GM12878 (cell line): ENCODE data around the gene TRMT1. TPM values are rescaled to one million over a fixed set of nuclear protein-coding genes. Genes with fewer than 3 reads are reported as not detected.
"Not testable (repeated sequence)": the region's sequence is repeated elsewhere in the genome, so short reads cannot be mapped to it uniquely, and the experiment has no call there.

Experiments
- ATAC-seq: fragments of 200-7000 bp; cut with Tn5 transposase; 3 replicates; pipeline ENCODE4 v1.9.1; 2020; ENCODE audit warnings: mild to moderate bottlenecking, moderate library complexity
- BruUV-seq: library from RNA; stranded (reverse); fragments of 400-500 nt; replicated peaks from 2 replicates; lab custom pipeline; 2021; lab: Mats Ljungman, UMichigan
- CTCF ChIA-PET: fragments of 300-600 bp; sonication (Branson Sonifier 250); formaldehyde crosslinking; extraction: SDS; loops from one replicate; lab custom pipeline; 2021; ENCODE audit warnings: inconsistent platforms; lab: Yijun Ruan, JAX
- POLR2A ChIA-PET: fragments of 350-600 bp; formaldehyde crosslinking; extraction: SDS; loops from one replicate; lab custom pipeline; 2021; ENCODE audit warnings: inconsistent platforms; lab: Charles Lee
- RAD21 ChIA-PET: fragments of 300-600 bp; sonication (Branson Sonifier 250); formaldehyde crosslinking; loops from one replicate; lab custom pipeline; 2023; ENCODE audit warnings: antibody characterized with exemption; ENCODE audit not compliant: unreplicated experiment; lab: Charles Lee
- SMC1A ChIA-PET: fragments of 300-600 bp; sonication (Branson Sonifier 250); formaldehyde crosslinking; loops from one replicate; lab custom pipeline; 2023; ENCODE audit not compliant: unreplicated experiment, uncharacterized antibody; lab: Charles Lee
- DNase-seq: peaks from one replicate; pipeline ENCODE4 v3.0.0-alpha.2; 2011; ENCODE audit warnings: low read depth, low spot score
- FAIRE-seq: peaks from 3 replicates; lab custom pipeline; 2011; peaks lifted over from hg19 to GRCh38; lab: Jason Lieb, UNC
- H2AFZ ChIP-seq: 2 replicates; pipeline ENCODE4 v1.6.0; 2011; ENCODE audit warnings: low read depth, low read length, control low read depth; ENCODE audit not compliant: control insufficient read depth
- H3K27ac ChIP-seq: 2 replicates; pipeline ENCODE4 v1.5.1; 2011; ENCODE audit warnings: control low read depth; ENCODE audit not compliant: control insufficient read depth, insufficient read depth
- H3K27me3 ChIP-seq, 2 experiments: replicated peaks in 1 of 2; 2 replicates each; pipeline versions ENCODE4 v1.6.0 to v1.6.1; 2011; ENCODE audit warnings: low read length in 1 of 2; ENCODE audit not compliant: control insufficient read depth in 2 of 2, insufficient read depth in 2 of 2
- H3K36me3 ChIP-seq, 2 experiments: 2 replicates each; pipeline ENCODE4 v1.5.1; 2011; ENCODE audit warnings: low read length in 1 of 2; ENCODE audit not compliant: control insufficient read depth in 2 of 2, insufficient read depth in 2 of 2
- H3K4me1 ChIP-seq: 2 replicates; pipeline ENCODE4 v1.6.1; 2011; ENCODE audit warnings: mild to moderate bottlenecking, low read length, moderate library complexity, mixed read lengths; ENCODE audit not compliant: control insufficient read depth, insufficient read depth
- H3K4me2 ChIP-seq: 2 replicates; pipeline ENCODE4 v1.6.0; 2011; ENCODE audit warnings: control low read depth; ENCODE audit not compliant: control insufficient read depth, insufficient read depth
- H3K4me3 ChIP-seq: fragments of 200-600 bp; sonication (generic); 2 replicates; pipeline ENCODE4 v1.5.1; 2016
- H3K79me2 ChIP-seq: 2 replicates; pipeline ENCODE4 v1.6.0; 2011; ENCODE audit warnings: low read length; ENCODE audit not compliant: control insufficient read depth, insufficient read depth
- H3K9ac ChIP-seq: 2 replicates; pipeline ENCODE4 v1.8.0; 2011; ENCODE audit warnings: low read length, control low read depth, mixed read lengths; ENCODE audit not compliant: control insufficient read depth, insufficient read depth
- H3K9me3 ChIP-seq: replicated peaks from 3 replicates; pipeline ENCODE4 v1.5.1; 2011; ENCODE audit warnings: mild to moderate bottlenecking, low read length; ENCODE audit not compliant: control insufficient read depth, insufficient read depth
- H4K20me1 ChIP-seq: 2 replicates; pipeline ENCODE4 v1.6.0; 2011; ENCODE audit not compliant: control insufficient read depth, insufficient read depth
- KDM1A ChIP-seq: fragments of 200-600 bp; sonication (generic); IDR thresholded peaks from 2 replicates; pipeline ENCODE4 v1.6.1; 2016; ENCODE audit warnings: borderline replicate concordance
- POU2F2 ChIP-seq: IDR thresholded peaks from 3 replicates; pipeline ENCODE4 v1.6.1; 2011; ENCODE audit warnings: low read depth, mild to moderate bottlenecking, low read length, borderline replicate concordance
- RFX5 ChIP-seq: IDR thresholded peaks from 2 replicates; pipeline ENCODE4 v1.6.1; 2011; ENCODE audit warnings: low read depth, low read length, improper control_type of control experiment
- TAF1 ChIP-seq: IDR thresholded peaks from 2 replicates; pipeline ENCODE4 v1.6.1; 2011; ENCODE audit warnings: mild to moderate bottlenecking, low read depth, low read length, borderline replicate concordance
- TARDBP ChIP-seq: IDR thresholded peaks from 2 replicates; pipeline ENCODE4 v1.6.1; 2016; ENCODE audit warnings: borderline replicate concordance
- WGBS: methylation state at CpG from one replicate; pipeline ENCODE4 v1.1.6; 2016; ENCODE audit warnings: low lambda C conversion rate; ENCODE audit not compliant: insufficient replicate concordance, insufficient coverage; ENCODE audit errors: missing lambda C conversion rate; 5-methylcytosine and 5-hydroxymethylcytosine counted together
- in situ Hi-C: fragments of 300-500 bp; cut with MboI; formaldehyde crosslinking; loops from 9 replicates; pipeline ENCODE4 v1.14.3; 2018; ENCODE audit warnings: mixed read lengths
- intact Hi-C: fragments of 100-400 bp; cut with micrococcal nuclease; formaldehyde crosslinking; loops from one replicate; pipeline ENCODE4 v1.14.2; 2022; ENCODE audit not compliant: unreplicated experiment
- polyA plus RNA-seq, 11 experiments: library from polyadenylated mRNA; depleted of rRNA in 4 of 11; unstranded in 6 of 11; stranded (reverse) in 5 of 11; fragments of >200 nt; fragmentation: Nextera tagmentation in 4 of 11; fragmentation: Illumina TruSeq in 1 of 11; extraction: Ambion mirVana in 4 of 11; extraction: Trizol in 1 of 11; gene quantifications; 1 replicate in 1 of 11; 2 replicates in 10 of 11; pipeline versions ENCODE4 v1.2.1 to v1.2.3, GENCODE V29; 2011 to 2016; ENCODE audit warnings: inconsistent platforms in 2 of 11, missing spikeins in 2 of 11, low read depth in 1 of 11
- total RNA-seq, 4 experiments: library from RNA; depleted of rRNA in 3 of 4; stranded (reverse); fragments of >200 nt in 3 of 4; fragmentation: Illumina TruSeq in 1 of 4; extraction: Trizol in 1 of 4; gene quantifications; 2 replicates each; pipeline versions ENCODE4 v1.2.1 to v1.2.3, GENCODE V29; 2013 to 2021
- TF ChIP-seq, protein P1 (sequence below): fragments of 450-650 bp; IDR thresholded peaks from 2 replicates; pipeline ENCODE4 v1.6.1; 2017; ENCODE audit warnings: antibody characterized with exemption, mild to moderate bottlenecking, moderate library complexity
- TF ChIP-seq, protein P2 (sequence below): fragments of 450-650 bp; IDR thresholded peaks from 2 replicates; pipeline ENCODE4 v1.6.1; 2016; ENCODE audit warnings: mild to moderate bottlenecking
- TF ChIP-seq, protein P3 (sequence below): fragments of 450-650 bp; IDR thresholded peaks from 2 replicates; pipeline ENCODE4 v1.6.1; 2014; ENCODE audit warnings: mild to moderate bottlenecking
- TF ChIP-seq, protein P4 (sequence below): fragments of 450-650 bp; IDR thresholded peaks from 2 replicates; pipeline ENCODE4 v1.6.1; 2017; ENCODE audit warnings: mild to moderate bottlenecking, moderate library complexity

TRMT1 gene
- total and polyA plus RNA-seq, 10 of the 15 experiments (the other 5 are each of a cell fraction or from before 2014, with no cell fraction given), result 3.4 to 68.8 (median 34.8) TPM

DNA sequence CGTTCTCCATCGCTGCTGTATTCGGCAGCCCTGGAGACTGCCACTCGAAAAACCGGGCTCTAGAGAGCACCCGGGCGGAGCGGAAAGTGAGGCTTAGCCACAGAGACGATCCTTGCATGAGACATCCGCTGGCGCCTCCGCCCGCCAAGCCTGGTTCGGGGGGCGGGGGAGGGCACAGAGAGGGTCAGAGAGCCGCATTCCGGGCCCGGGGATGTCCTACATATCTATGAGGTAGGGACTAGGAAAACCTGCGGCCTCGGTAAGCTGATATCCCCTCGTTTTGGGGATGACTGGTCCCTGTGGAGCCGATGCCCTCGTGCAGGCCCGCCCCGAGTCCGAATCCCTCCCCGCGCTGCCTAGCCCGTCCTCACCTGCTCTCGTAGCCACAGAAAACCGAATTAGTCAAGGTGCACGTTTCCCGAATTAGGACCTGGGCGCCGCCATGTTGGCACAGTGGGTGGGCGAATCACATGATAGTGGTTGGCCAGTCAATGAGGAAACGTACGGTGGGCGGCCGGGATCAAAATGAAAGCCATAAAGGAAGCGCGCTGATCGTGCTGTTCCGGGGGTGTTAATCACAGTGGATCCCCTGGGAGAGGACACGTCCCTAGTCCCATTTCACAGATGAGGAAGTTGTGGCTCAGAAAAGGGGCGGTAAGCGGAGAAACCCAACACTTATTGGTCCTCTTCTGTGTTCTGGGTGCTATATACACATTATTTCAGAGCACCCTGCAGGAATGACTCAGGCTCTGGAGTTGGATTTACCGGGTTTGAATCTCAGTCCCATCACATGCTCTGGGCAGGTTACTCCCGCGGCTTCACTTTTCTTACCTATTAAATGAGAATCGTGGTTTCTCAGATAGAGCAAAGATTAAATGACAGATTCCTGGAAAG lies at the start of gene TRMT1 (continued):
- no peak; the same call in 1 of the 2 replicates for TF ChIP-seq TAF1
- TF ChIP-seq KDM1A, result 0 out of 2 replicates have a peak, but pooled peaks have one; percentile 67
- no peak for TF ChIP-seq RFX5
- TF ChIP-seq, protein P1, sequence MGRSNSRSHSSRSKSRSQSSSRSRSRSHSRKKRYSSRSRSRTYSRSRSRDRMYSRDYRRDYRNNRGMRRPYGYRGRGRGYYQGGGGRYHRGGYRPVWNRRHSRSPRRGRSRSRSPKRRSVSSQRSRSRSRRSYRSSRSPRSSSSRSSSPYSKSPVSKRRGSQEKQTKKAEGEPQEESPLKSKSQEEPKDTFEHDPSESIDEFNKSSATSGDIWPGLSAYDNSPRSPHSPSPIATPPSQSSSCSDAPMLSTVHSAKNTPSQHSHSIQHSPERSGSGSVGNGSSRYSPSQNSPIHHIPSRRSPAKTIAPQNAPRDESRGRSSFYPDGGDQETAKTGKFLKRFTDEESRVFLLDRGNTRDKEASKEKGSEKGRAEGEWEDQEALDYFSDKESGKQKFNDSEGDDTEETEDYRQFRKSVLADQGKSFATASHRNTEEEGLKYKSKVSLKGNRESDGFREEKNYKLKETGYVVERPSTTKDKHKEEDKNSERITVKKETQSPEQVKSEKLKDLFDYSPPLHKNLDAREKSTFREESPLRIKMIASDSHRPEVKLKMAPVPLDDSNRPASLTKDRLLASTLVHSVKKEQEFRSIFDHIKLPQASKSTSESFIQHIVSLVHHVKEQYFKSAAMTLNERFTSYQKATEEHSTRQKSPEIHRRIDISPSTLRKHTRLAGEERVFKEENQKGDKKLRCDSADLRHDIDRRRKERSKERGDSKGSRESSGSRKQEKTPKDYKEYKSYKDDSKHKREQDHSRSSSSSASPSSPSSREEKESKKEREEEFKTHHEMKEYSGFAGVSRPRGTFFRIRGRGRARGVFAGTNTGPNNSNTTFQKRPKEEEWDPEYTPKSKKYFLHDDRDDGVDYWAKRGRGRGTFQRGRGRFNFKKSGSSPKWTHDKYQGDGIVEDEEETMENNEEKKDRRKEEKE, result no peak
- TF ChIP-seq, protein P2, sequence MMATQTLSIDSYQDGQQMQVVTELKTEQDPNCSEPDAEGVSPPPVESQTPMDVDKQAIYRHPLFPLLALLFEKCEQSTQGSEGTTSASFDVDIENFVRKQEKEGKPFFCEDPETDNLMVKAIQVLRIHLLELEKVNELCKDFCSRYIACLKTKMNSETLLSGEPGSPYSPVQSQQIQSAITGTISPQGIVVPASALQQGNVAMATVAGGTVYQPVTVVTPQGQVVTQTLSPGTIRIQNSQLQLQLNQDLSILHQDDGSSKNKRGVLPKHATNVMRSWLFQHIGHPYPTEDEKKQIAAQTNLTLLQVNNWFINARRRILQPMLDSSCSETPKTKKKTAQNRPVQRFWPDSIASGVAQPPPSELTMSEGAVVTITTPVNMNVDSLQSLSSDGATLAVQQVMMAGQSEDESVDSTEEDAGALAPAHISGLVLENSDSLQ, result no peak
- TF ChIP-seq TARDBP, result peak; percentile 77; the same call in 1 of the 2 replicates
- TF ChIP-seq POU2F2, result peak; percentile 58; the same call in 1 of the 3 replicates
- TF ChIP-seq, protein P3, sequence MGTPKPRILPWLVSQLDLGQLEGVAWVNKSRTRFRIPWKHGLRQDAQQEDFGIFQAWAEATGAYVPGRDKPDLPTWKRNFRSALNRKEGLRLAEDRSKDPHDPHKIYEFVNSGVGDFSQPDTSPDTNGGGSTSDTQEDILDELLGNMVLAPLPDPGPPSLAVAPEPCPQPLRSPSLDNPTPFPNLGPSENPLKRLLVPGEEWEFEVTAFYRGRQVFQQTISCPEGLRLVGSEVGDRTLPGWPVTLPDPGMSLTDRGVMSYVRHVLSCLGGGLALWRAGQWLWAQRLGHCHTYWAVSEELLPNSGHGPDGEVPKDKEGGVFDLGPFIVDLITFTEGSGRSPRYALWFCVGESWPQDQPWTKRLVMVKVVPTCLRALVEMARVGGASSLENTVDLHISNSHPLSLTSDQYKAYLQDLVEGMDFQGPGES, result peak; percentile 56; the same call in 1 of the 2 replicates
- TF ChIP-seq, protein P4, sequence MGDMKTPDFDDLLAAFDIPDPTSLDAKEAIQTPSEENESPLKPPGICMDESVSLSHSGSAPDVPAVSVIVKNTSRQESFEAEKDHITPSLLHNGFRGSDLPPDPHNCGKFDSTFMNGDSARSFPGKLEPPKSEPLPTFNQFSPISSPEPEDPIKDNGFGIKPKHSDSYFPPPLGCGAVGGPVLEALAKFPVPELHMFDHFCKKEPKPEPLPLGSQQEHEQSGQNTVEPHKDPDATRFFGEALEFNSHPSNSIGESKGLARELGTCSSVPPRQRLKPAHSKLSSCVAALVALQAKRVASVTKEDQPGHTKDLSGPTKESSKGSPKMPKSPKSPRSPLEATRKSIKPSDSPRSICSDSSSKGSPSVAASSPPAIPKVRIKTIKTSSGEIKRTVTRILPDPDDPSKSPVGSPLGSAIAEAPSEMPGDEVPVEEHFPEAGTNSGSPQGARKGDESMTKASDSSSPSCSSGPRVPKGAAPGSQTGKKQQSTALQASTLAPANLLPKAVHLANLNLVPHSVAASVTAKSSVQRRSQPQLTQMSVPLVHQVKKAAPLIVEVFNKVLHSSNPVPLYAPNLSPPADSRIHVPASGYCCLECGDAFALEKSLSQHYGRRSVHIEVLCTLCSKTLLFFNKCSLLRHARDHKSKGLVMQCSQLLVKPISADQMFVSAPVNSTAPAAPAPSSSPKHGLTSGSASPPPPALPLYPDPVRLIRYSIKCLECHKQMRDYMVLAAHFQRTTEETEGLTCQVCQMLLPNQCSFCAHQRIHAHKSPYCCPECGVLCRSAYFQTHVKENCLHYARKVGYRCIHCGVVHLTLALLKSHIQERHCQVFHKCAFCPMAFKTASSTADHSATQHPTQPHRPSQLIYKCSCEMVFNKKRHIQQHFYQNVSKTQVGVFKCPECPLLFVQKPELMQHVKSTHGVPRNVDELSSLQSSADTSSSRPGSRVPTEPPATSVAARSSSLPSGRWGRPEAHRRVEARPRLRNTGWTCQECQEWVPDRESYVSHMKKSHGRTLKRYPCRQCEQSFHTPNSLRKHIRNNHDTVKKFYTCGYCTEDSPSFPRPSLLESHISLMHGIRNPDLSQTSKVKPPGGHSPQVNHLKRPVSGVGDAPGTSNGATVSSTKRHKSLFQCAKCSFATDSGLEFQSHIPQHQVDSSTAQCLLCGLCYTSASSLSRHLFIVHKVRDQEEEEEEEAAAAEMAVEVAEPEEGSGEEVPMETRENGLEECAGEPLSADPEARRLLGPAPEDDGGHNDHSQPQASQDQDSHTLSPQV, result no peak

DNA sequence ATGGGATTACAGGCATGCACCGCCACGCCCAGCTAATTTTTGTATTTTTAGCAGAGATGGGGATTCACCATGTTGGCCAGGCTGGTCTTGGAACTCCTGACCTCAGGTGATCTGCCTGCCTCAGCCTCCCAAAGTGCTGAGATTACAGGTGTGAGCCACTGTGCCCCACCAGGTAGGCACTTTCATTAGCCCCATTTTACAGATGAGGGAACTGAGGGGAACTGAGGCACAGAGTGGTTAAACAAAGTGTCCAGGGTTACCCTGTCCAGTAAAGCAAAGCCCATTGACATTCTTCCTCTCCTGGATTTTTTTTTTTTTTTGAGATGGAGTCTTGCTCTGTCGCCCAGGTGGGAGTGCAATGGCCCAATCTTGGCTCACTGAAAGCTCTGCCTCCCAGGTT lies 49.6 kb upstream of the TRMT1 start:
- H3K27ac ChIP-seq, BruUV-seq, H3K9me3 ChIP-seq, DNase-seq, H4K20me1 ChIP-seq, H3K4me2 ChIP-seq, H3K4me3 ChIP-seq, FAIRE-seq, H3K36me3 ChIP-seq, H2AFZ ChIP-seq, H3K9ac ChIP-seq, ATAC-seq, H3K27me3 ChIP-seq, H3K79me2 ChIP-seq: not testable (repeated sequence)
- RAD21 ChIA-PET, result interaction anchor here (1.4 to 5.3 kb wide), 4 partner anchors 9 to 16 kb away, joined by 4 to 39 read pairs (median 18); no protein-coding TSS in a partner anchor
- SMC1A ChIA-PET, result interaction anchor here (0.8 to 5.8 kb wide), 5 partner anchors 10 to 39 kb away, joined by 3 to 37 read pairs (median 5); no protein-coding TSS in a partner anchor
- POLR2A ChIA-PET, result interaction anchor here (0.6 to 3.2 kb wide), 5 partner anchors 9 to 16 kb away, joined by 3 to 13 read pairs (median 4); no protein-coding TSS in a partner anchor
- intact Hi-C loops (loop anchor here (2.0 kb wide), 1 partner anchor 17 kb away; no protein-coding TSS in a partner anchor), in situ Hi-C loops (loop anchor here (10.0 to 25.0 kb wide), 2 partner anchors 849 to 1579 kb away; partner anchors contain the start of genes ACP5 and ZNF627)
- 100% methylated on average over 3 of the region's 3 CpGs for WGBS
- peaks cover 55% of the 10 kb centered on the region for H3K4me1 ChIP-seq
- CTCF ChIA-PET, result interaction anchor here (0.6 to 2.8 kb wide), 5 partner anchors 12 to 95 kb away, joined by 3 to 10 read pairs (median 4); no protein-coding TSS in a partner anchor
